ENCODE results near the gene ACSL1. TPM values are rescaled to one million over a fixed set of nuclear protein-coding genes. Genes with fewer than 3 reads are reported as not detected.

The ACSL1 gene
- polyA plus RNA-seq, 1 donor from 2014 or later = 30.7 TPM

DNA sequence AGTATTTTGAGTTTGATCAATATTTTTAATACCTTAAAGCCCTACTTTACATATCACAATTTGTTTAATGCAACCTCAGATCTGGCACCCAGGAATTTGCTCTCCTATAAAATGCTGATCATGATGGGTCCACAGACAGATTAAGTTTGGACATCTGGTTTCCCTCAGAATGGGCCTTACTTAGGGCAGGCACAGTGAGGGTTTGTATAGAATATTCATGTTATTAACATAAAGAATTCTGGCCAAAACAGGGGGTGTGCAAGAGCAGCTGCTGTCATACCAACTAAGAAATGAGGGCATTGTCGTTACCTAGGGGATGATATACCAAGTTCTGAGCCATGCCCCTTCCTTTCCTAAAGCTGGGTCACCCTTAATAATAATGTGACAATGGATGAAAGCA lies 54.4 kb downstream of the ACSL1 start:
- H3K9me2 ChIP-seq (ENCODE audit: insufficient read depth, low read length) = no peaks in the 10 kb centered on the region
- H3K27ac ChIP-seq (ENCODE audit: low read length) = no peak overlapping the region
- H3K79me2 ChIP-seq (replicated peaks; ENCODE audit: insufficient read depth, low read length) = no peaks in the 10 kb centered on the region
- no peaks in the 10 kb centered on the region for H4K20me1 ChIP-seq (ENCODE audit: insufficient read depth)
- TF ChIP-seq, protein P1, sequence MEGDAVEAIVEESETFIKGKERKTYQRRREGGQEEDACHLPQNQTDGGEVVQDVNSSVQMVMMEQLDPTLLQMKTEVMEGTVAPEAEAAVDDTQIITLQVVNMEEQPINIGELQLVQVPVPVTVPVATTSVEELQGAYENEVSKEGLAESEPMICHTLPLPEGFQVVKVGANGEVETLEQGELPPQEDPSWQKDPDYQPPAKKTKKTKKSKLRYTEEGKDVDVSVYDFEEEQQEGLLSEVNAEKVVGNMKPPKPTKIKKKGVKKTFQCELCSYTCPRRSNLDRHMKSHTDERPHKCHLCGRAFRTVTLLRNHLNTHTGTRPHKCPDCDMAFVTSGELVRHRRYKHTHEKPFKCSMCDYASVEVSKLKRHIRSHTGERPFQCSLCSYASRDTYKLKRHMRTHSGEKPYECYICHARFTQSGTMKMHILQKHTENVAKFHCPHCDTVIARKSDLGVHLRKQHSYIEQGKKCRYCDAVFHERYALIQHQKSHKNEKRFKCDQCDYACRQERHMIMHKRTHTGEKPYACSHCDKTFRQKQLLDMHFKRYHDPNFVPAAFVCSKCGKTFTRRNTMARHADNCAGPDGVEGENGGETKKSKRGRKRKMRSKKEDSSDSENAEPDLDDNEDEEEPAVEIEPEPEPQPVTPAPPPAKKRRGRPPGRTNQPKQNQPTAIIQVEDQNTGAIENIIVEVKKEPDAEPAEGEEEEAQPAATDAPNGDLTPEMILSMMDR (IDR thresholded peaks at IDR 0.05; ENCODE audit: poor library complexity, severe bottlenecking) = no peak
- TF ChIP-seq, protein P2, sequence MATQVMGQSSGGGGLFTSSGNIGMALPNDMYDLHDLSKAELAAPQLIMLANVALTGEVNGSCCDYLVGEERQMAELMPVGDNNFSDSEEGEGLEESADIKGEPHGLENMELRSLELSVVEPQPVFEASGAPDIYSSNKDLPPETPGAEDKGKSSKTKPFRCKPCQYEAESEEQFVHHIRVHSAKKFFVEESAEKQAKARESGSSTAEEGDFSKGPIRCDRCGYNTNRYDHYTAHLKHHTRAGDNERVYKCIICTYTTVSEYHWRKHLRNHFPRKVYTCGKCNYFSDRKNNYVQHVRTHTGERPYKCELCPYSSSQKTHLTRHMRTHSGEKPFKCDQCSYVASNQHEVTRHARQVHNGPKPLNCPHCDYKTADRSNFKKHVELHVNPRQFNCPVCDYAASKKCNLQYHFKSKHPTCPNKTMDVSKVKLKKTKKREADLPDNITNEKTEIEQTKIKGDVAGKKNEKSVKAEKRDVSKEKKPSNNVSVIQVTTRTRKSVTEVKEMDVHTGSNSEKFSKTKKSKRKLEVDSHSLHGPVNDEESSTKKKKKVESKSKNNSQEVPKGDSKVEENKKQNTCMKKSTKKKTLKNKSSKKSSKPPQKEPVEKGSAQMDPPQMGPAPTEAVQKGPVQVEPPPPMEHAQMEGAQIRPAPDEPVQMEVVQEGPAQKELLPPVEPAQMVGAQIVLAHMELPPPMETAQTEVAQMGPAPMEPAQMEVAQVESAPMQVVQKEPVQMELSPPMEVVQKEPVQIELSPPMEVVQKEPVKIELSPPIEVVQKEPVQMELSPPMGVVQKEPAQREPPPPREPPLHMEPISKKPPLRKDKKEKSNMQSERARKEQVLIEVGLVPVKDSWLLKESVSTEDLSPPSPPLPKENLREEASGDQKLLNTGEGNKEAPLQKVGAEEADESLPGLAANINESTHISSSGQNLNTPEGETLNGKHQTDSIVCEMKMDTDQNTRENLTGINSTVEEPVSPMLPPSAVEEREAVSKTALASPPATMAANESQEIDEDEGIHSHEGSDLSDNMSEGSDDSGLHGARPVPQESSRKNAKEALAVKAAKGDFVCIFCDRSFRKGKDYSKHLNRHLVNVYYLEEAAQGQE (IDR thresholded peaks at IDR 0.05; ENCODE audit: borderline replicate concordance) = no peak
- TF ChIP-seq POLR2AphosphoS5 (IDR thresholded peaks at IDR 0.05) (no peak), SMC3 (conservative IDR thresholded peaks at IDR 0.05; ENCODE audit: poor library complexity) (no peak), MXI1 (conservative IDR thresholded peaks at IDR 0.05; ENCODE audit: poor library complexity, severe bottlenecking) (no peak), EP300 (conservative IDR thresholded peaks at IDR 0.05; ENCODE audit: poor library complexity, severe bottlenecking) (no peak), TAF1 (IDR thresholded peaks at IDR 0.05; ENCODE audit: low read depth) (no peak), EZH2 (IDR thresholded peaks at IDR 0.05; ENCODE audit: borderline replicate concordance, insufficient read depth, low read length, poor library complexity, severe bottlenecking) (no peak), RAD21 (conservative IDR thresholded peaks at IDR 0.05) (no peak)
- no peaks in the 10 kb centered on the region for H3K36me3 ChIP-seq (ENCODE audit: insufficient read depth, low read length)
- H2AFZ ChIP-seq (ENCODE audit: low read depth, low read length) = no peak overlapping the region
- no peak overlapping the region for H3K9ac ChIP-seq (ENCODE audit: low read length)
- H3K27me3 ChIP-seq (ENCODE audit: insufficient read depth, low read depth, low read length) = no peaks in the 10 kb centered on the region
- no peak overlapping the region for H3K4me3 ChIP-seq (ENCODE audit: low read length)
- no peak overlapping the region for H3K4me2 ChIP-seq (ENCODE audit: low read length)
- no peaks in the 10 kb centered on the region for H3F3A ChIP-seq (ENCODE audit: insufficient read depth, low read length, poor library complexity, severe bottlenecking)
- no peaks in the 10 kb centered on the region for H3K9me3 ChIP-seq (ENCODE audit: low read length)

DNA sequence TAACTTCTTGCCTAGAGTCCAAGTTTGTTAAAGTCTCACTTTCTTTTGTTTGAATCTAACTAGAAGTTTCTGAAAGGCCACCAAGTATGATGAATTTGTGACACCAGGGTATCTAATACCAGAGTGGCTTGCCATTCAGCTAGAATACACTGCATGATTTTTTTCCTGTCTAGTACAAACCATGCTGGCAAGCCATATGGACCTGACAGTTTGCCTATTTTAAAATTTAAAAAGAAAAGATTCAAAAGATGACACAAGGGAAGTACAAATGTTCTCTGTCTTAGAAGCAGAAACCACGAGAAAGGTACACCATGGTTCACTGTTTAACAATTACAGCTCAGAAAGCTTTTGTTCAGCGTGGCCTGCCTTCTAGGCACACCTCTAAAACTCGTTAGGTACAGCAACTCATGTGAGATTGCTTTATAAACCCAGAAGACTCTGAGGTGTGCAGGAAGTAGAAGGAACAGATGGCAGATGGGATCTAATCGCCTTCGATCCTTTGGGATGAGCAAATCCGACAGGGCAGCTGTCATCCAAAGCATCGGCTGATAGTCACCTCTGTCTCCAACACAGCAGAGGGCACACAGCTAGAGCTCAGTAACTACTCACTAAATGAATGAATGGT lies 56.5 kb downstream of the ACSL1 start:
- Histone ChIP-seq H3K9ac (ENCODE audit: low read length) (no peak overlapping the region), H3K27me3 (ENCODE audit: insufficient read depth, low read depth, low read length) (no peaks in the 10 kb centered on the region), H4K20me1 (ENCODE audit: insufficient read depth) (no peaks in the 10 kb centered on the region), H3K4me3 (ENCODE audit: low read length) (no peak overlapping the region), H3K27ac (ENCODE audit: low read length) (no peak overlapping the region), H2AFZ (ENCODE audit: low read depth, low read length) (no peak overlapping the region), H3K79me2 (replicated peaks; ENCODE audit: insufficient read depth, low read length) (no peaks in the 10 kb centered on the region), H3K9me2 (ENCODE audit: insufficient read depth, low read length) (no peaks in the 10 kb centered on the region), H3K4me2 (ENCODE audit: low read length) (no peak overlapping the region), H3K36me3 (ENCODE audit: insufficient read depth, low read length) (no peaks in the 10 kb centered on the region), H3K9me3 (ENCODE audit: low read length) (no peaks in the 10 kb centered on the region), H3F3A (ENCODE audit: insufficient read depth, low read length, poor library complexity, severe bottlenecking) (no peaks in the 10 kb centered on the region)
- no peak for TF ChIP-seq POLR2AphosphoS5 (IDR thresholded peaks at IDR 0.05)
- no peak for TF ChIP-seq MXI1 (conservative IDR thresholded peaks at IDR 0.05; ENCODE audit: poor library complexity, severe bottlenecking)
- no peak for TF ChIP-seq EZH2 (IDR thresholded peaks at IDR 0.05; ENCODE audit: borderline replicate concordance, insufficient read depth, low read length, poor library complexity, severe bottlenecking)
- TF ChIP-seq SMC3 (conservative IDR thresholded peaks at IDR 0.05; ENCODE audit: poor library complexity) = no peak
- TF ChIP-seq TAF1 (IDR thresholded peaks at IDR 0.05; ENCODE audit: low read depth) = no peak
- no peak for TF ChIP-seq RAD21 (conservative IDR thresholded peaks at IDR 0.05)
- TF ChIP-seq, protein P2 (IDR thresholded peaks at IDR 0.05; ENCODE audit: borderline replicate concordance) = no peak
- TF ChIP-seq EP300 (conservative IDR thresholded peaks at IDR 0.05; ENCODE audit: poor library complexity, severe bottlenecking) = no peak
- TF ChIP-seq, protein P1 (IDR thresholded peaks at IDR 0.05; ENCODE audit: poor library complexity, severe bottlenecking) = no peak
